Astrocyte of the spinal cord (primary cell): Measurements from ENCODE around the gene NGF.
A peak's percentile ranks its signal among the peaks of the same experiment; 100 is the strongest.

ENCODE experiments used
- DNase-seq: peaks from one replicate; pipeline ENCODE4 v3.0.0; 2011; ENCODE audit warnings: low read depth, low spot score
- H3K4me3 ChIP-seq: 2 replicates; pipeline ENCODE4 v1.5.1; 2011; ENCODE audit warnings: low read depth, mild to moderate bottlenecking, low read length, moderate library complexity
- CTCF ChIP-seq: IDR thresholded peaks from 2 replicates; pipeline ENCODE4 v1.5.1; 2012; ENCODE audit warnings: low read depth, mild to moderate bottlenecking, low read length, inconsistent platforms
- in situ Hi-C: cut with HindIII; loops from 2 replicates; pipeline ENCODE4 v1.10.0; 2017; ENCODE audit warnings: low sequenced_read_pairs

The NGF gene

GRCh38 chr1:115351143-115351542 lies 13.1 kb upstream of the NGF start:
- in situ Hi-C loops = no loop called here
- TF ChIP-seq CTCF = no peak
- DNase-seq = no peak
- H3K4me3 ChIP-seq = no peak overlapping the region

GRCh38 chr1:115348636-115349035 lies 10.6 kb upstream of the NGF start:
- in situ Hi-C loops = no loop called here
- DNase-seq = peak; percentile 22
- TF ChIP-seq CTCF = no peak

GRCh38 chr1:115347282-115347681 lies 9.2 kb upstream of the NGF start:
- TF ChIP-seq CTCF = no peak
- DNase-seq = no peak
- in situ Hi-C loops = no loop called here
- no peak overlapping the region for H3K4me3 ChIP-seq

More at GRCh38 chr1:115348636-115349035, 10.6 kb upstream of the NGF start:
- no peak overlapping the region for H3K4me3 ChIP-seq

- no peak overlapping the region for H3K4me3 ChIP-seq
- no peak for DNase-seq
- in situ Hi-C loops = no loop called here
- no peak for TF ChIP-seq CTCF
Observed at GRCh38 chr1:115343200-115343737, 5.2 kb upstream of the NGF start.

- DNase-seq = no peak
- H3K4me3 ChIP-seq = no peak overlapping the region
- in situ Hi-C loops = no loop called here
- TF ChIP-seq CTCF = no peak
Observed at GRCh38 chr1:115341948-115342347, 3.9 kb upstream of the NGF start.

- in situ Hi-C loops = no loop called here
- no peak overlapping the region for H3K4me3 ChIP-seq
- no peak for TF ChIP-seq CTCF
- no peak for DNase-seq
Observed at GRCh38 chr1:115340879-115341278, 2.8 kb upstream of the NGF start.

- no peak for DNase-seq
- peak; percentile 0 for TF ChIP-seq CTCF
- peak overlapping the region; percentile 63 for H3K4me3 ChIP-seq
- in situ Hi-C loops = no loop called here
Observed at GRCh38 chr1:115338457-115338820, 390 bp upstream of the NGF start.
